Endothelial cell of umbilical vein (primary cell): Measurements from ENCODE around the gene LRRN4. TPM values are rescaled to one million over a fixed set of nuclear protein-coding genes. Genes with fewer than 3 reads are reported as not detected.
"Not testable (repeated sequence)": the region's sequence is repeated elsewhere in the genome, so short reads cannot be mapped to it uniquely, and the experiment has no call there.

Source experiments
- BruUV-seq: library from RNA; stranded (reverse); fragments of 400-500 nt; replicated peaks from 2 replicates; lab custom pipeline; 2021; lab: Mats Ljungman, UMichigan
- CTCF ChIA-PET: fragments of 300-600, 350-600 bp; sonication (Branson Sonifier 250); formaldehyde crosslinking; loops from one replicate; lab custom pipeline; 2021; ENCODE audit warnings: antibody characterized with exemption, inconsistent platforms; lab: Charles Lee
- POLR2A ChIA-PET: fragments of 300-600, 350-600 bp; sonication (Branson Sonifier 250); formaldehyde crosslinking; loops from one replicate; lab custom pipeline; 2021; ENCODE audit warnings: antibody characterized with exemption, inconsistent platforms; lab: Charles Lee
- DNase-seq: peaks from one replicate; pipeline ENCODE4 v3.0.0-alpha.2; 2011; ENCODE audit warnings: low read depth, low spot score
- FAIRE-seq: peaks from 2 replicates; lab custom pipeline; 2011; peaks lifted over from hg19 to GRCh38; lab: Jason Lieb, UNC
- H2AFZ ChIP-seq: 2 replicates; pipeline ENCODE4 v1.6.0; 2012; ENCODE audit warnings: low read depth, low read length, control low read depth, inconsistent platforms
- H3K27ac ChIP-seq: 2 replicates; pipeline ENCODE4 v1.5.1; 2011; ENCODE audit warnings: low read depth, mild to moderate bottlenecking, control low read depth, low read length, moderate library complexity; ENCODE audit not compliant: insufficient read depth
- H3K27me3 ChIP-seq, 2 experiments: 2 replicates each; pipeline versions ENCODE4 v1.6.0 to v1.6.1; 2011; ENCODE audit warnings: low read length in 2 of 2, mixed read lengths in 1 of 2; ENCODE audit not compliant: control insufficient read depth in 2 of 2, insufficient read depth in 2 of 2
- H3K36me3 ChIP-seq, 2 experiments: 2 replicates in 1 of 2; 3 replicates in 1 of 2; pipeline ENCODE4 v1.5.1; 2011; ENCODE audit warnings: low read length in 2 of 2, mild to moderate bottlenecking in 1 of 2, moderate library complexity in 1 of 2; ENCODE audit not compliant: control insufficient read depth in 2 of 2, insufficient read depth in 2 of 2; ENCODE audit errors: extremely low read depth in 1 of 2
- H3K4me1 ChIP-seq: 3 replicates; pipeline ENCODE4 v1.5.1; 2011; ENCODE audit warnings: mild to moderate bottlenecking, low read length; ENCODE audit not compliant: control insufficient read depth, insufficient read depth; ENCODE audit errors: extremely low read depth
- H3K4me2 ChIP-seq: 2 replicates; pipeline ENCODE4 v1.6.1; 2011; ENCODE audit warnings: low read length, control low read depth, mixed read lengths; ENCODE audit not compliant: insufficient read depth
- H3K4me3 ChIP-seq, 3 experiments: fragments of 200-600 bp in 1 of 3; sonication (generic), shearing (Covaris generic) in 1 of 3; replicated peaks in 1 of 3; 2 replicates each; pipeline ENCODE4 v1.5.1; 2011 to 2016; ENCODE audit warnings: control low read depth in 3 of 3, low read length in 3 of 3, mild to moderate bottlenecking in 2 of 3, inconsistent platforms in 1 of 3, low read depth in 1 of 3, moderate library complexity in 1 of 3; ENCODE audit not compliant: insufficient read depth in 1 of 3
- H3K79me2 ChIP-seq: 2 replicates; pipeline ENCODE4 v1.6.0; 2012; ENCODE audit warnings: low read length, inconsistent platforms; ENCODE audit not compliant: control insufficient read depth, insufficient read depth
- H3K9ac ChIP-seq: replicated peaks from 2 replicates; pipeline ENCODE3; 2011; ENCODE audit warnings: low read length, control low read depth; ENCODE audit not compliant: insufficient read depth; ENCODE audit errors: extremely low read depth
- H3K9me1 ChIP-seq: replicated peaks from 3 replicates; pipeline ENCODE4 v1.6.0; 2011; ENCODE audit warnings: mild to moderate bottlenecking, low read length; ENCODE audit not compliant: control insufficient read depth, insufficient read depth; ENCODE audit errors: extremely low read depth
- H3K9me3 ChIP-seq: replicated peaks from 2 replicates; pipeline ENCODE4 v1.5.1; 2012; ENCODE audit warnings: low read length, inconsistent platforms; ENCODE audit not compliant: control insufficient read depth, insufficient read depth
- H4K20me1 ChIP-seq: replicated peaks from 2 replicates; pipeline ENCODE3; 2011; ENCODE audit warnings: mild to moderate bottlenecking, low read length; ENCODE audit not compliant: control insufficient read depth, insufficient read depth; ENCODE audit errors: extremely low read depth
- EZH2 ChIP-seq: IDR thresholded peaks from 2 replicates; pipeline ENCODE4 v1.6.1; 2012; ENCODE audit warnings: borderline replicate concordance, low read depth, mild to moderate bottlenecking, moderate library complexity, low read length, inconsistent platforms; ENCODE audit not compliant: severe bottlenecking
- FOS ChIP-seq: IDR thresholded peaks from 2 replicates; pipeline ENCODE4 v1.6.1; 2011; ENCODE audit warnings: mild to moderate bottlenecking, low read length, moderate library complexity, borderline replicate concordance; ENCODE audit not compliant: insufficient read depth
- GATA2 ChIP-seq: IDR thresholded peaks from 2 replicates; pipeline ENCODE4 v1.7.0; 2011; ENCODE audit warnings: low read depth, mild to moderate bottlenecking, moderate library complexity, mixed read lengths, low read length; ENCODE audit not compliant: insufficient read length, insufficient read depth
- MYC ChIP-seq: IDR thresholded peaks from one replicate; pipeline ENCODE4 v1.6.1; 2011; ENCODE audit warnings: mild to moderate bottlenecking, low read depth, low read length
- POLR2A ChIP-seq: IDR thresholded peaks from 2 replicates; pipeline ENCODE4 v1.6.1; 2012; ENCODE audit warnings: low read depth, mild to moderate bottlenecking, control low read depth, low read length
- POLR2AphosphoS5 ChIP-seq: IDR thresholded peaks from 2 replicates; pipeline ENCODE4 v1.6.1; 2012; ENCODE audit warnings: low read depth, mild to moderate bottlenecking, control low read depth, low read length, moderate library complexity; ENCODE audit not compliant: insufficient read depth
- dilution Hi-C: fragments of 300-500 bp; cut with MboI; formaldehyde crosslinking; loops from one replicate; pipeline ENCODE4 v1.15.0; 2019; ENCODE audit warnings: low sequenced_read_pairs; ENCODE audit not compliant: extremely low pct_ligation_motif_present
- intact Hi-C: fragments of 100-400 bp; cut with micrococcal nuclease; formaldehyde crosslinking; loops from one replicate; pipeline ENCODE4 v1.10.0; 2022
- polyA plus RNA-seq, 4 experiments: library from polyadenylated mRNA; depleted of rRNA in 3 of 4; stranded (reverse) in 3 of 4; unstranded in 1 of 4; fragments of >200 nt; gene quantifications; 2 replicates each; pipeline versions ENCODE4 v1.2.1 to v1.2.3, GENCODE V29; 2011 to 2012; ENCODE audit warnings: missing spikeins in 1 of 4
- total RNA-seq: library from RNA; stranded (reverse); gene quantifications from 2 replicates; pipeline ENCODE4 v1.2.3, GENCODE V29; 2021
- TF ChIP-seq, protein P1 (sequence below), 2 donors: IDR thresholded peaks; 1 replicate in 1 of 2; 2 replicates in 1 of 2; pipeline ENCODE4 v1.5.1; 2011; ENCODE audit warnings: low read length in 2 of 2, mild to moderate bottlenecking in 2 of 2, moderate library complexity in 2 of 2, control low read depth in 1 of 2, inconsistent platforms in 1 of 2, low read depth in 1 of 2; ENCODE audit not compliant: insufficient read depth in 1 of 2; ENCODE audit errors: extremely low read depth in 1 of 2
- TF ChIP-seq, protein P2 (sequence below): IDR thresholded peaks from 2 replicates; pipeline ENCODE4 v1.6.1; 2011; ENCODE audit not compliant: insufficient read depth, insufficient read length

Gene LRRN4
- total and polyA plus RNA-seq, 2 donors (not counting 3 experiments of a cell fraction or from before 2014, with no cell fraction given) = not detected

DNA sequence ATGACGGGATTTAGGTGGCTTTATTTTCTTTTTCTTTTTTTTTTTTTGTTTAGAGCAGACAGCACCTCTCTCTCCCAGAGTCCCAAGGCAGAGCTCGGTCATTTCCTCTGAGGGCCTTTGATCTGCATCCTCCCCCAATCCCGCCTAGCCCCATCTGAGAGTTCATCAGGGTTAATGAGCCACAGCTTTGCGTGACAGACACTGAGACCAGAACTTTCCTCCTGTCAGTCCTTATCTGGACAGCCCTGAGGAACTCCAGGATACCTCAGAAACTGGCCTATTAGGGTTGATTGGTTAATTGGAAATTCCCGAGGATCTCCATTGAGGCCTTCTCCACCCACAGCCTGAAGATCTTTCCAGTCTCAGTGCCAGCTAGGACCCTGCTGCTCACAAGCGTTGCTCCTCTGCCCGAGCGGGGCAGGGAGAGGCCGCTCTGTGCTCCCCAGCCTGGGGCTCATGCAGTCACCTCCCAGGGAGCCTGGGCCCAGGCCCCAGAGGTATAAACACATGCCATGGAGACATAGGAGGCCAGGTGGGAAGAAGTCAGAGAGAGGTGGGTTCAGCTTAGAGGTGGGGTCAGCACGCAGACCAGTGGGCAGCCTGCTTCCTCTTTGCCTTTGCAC is 1.4 kb upstream of the LRRN4 start:
- no TSS peak for BruUV-seq
- H3K9me3 ChIP-seq = no peaks in the 10 kb centered on the region
- no peak for TF ChIP-seq GATA2
- TF ChIP-seq MYC = no peak
- TF ChIP-seq POLR2A = no peak
- no peak for TF ChIP-seq POLR2AphosphoS5
- TF ChIP-seq, protein P1, sequence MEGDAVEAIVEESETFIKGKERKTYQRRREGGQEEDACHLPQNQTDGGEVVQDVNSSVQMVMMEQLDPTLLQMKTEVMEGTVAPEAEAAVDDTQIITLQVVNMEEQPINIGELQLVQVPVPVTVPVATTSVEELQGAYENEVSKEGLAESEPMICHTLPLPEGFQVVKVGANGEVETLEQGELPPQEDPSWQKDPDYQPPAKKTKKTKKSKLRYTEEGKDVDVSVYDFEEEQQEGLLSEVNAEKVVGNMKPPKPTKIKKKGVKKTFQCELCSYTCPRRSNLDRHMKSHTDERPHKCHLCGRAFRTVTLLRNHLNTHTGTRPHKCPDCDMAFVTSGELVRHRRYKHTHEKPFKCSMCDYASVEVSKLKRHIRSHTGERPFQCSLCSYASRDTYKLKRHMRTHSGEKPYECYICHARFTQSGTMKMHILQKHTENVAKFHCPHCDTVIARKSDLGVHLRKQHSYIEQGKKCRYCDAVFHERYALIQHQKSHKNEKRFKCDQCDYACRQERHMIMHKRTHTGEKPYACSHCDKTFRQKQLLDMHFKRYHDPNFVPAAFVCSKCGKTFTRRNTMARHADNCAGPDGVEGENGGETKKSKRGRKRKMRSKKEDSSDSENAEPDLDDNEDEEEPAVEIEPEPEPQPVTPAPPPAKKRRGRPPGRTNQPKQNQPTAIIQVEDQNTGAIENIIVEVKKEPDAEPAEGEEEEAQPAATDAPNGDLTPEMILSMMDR (IDR thresholded peaks at IDR 0.05; ENCODE audit: extremely low read depth in 1 of 2, insufficient read depth in 1 of 2, low read depth in 1 of 2, low read length in 2 of 2) = no peak
- no peak for TF ChIP-seq EZH2
- TF ChIP-seq, protein P2, sequence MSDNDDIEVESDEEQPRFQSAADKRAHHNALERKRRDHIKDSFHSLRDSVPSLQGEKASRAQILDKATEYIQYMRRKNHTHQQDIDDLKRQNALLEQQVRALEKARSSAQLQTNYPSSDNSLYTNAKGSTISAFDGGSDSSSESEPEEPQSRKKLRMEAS = no peak
- no peak for TF ChIP-seq FOS
- peaks cover 8% of the 10 kb centered on the region for H3K4me1 ChIP-seq
- FAIRE-seq (peak; percentile 60), DNase-seq (no peak)
- no peak overlapping the region for H3K27ac ChIP-seq
- no peaks in the 10 kb centered on the region for H3K36me3 ChIP-seq
- H3K9me1 ChIP-seq = no peaks in the 10 kb centered on the region
- POLR2A ChIA-PET = no interaction called here
- H3K4me2 ChIP-seq = no peak overlapping the region
- no peaks in the 10 kb centered on the region for H3K79me2 ChIP-seq
- no peak overlapping the region for H3K4me3 ChIP-seq
- CTCF ChIA-PET = interaction anchor here (0.9 kb wide), 1 partner anchor 525 kb away, joined by 3 read pairs; no protein-coding TSS in a partner anchor
- peaks cover 28 to 32% of the 10 kb centered on the region in 2 experiments for H3K27me3 ChIP-seq
- intact Hi-C loops = no loop called here
- no peak overlapping the region for H3K9ac ChIP-seq
- H2AFZ ChIP-seq = no peak overlapping the region
- dilution Hi-C loops = no loop called here
- no peaks in the 10 kb centered on the region for H4K20me1 ChIP-seq

DNA sequence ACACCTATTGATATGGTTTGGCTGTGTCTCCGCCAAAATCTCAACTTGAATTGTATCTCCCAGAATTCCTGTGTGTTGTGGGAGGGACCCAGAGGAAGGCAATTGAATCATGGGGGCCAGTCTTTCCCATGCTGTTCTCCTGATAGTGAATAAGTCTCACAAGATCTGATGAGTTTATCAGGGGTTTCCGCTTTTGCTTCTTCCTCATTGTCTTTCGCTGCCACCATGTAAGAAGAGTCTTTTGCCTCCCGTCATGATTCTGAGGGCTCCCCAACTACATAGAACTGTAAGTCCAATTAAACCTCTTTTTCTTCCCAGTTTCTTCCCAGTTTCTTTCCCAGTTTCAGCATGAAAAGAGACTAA is 810 bp upstream of the LRRN4 start:
- H3K27me3 ChIP-seq = peaks cover 32 to 35% of the 10 kb centered on the region in 2 experiments
- POLR2A ChIA-PET, H3K27ac ChIP-seq, BruUV-seq, DNase-seq, H3K9me1 ChIP-seq, H3K9me3 ChIP-seq, H4K20me1 ChIP-seq, H3K36me3 ChIP-seq, H3K9ac ChIP-seq, intact Hi-C loops, H3K4me2 ChIP-seq, H3K79me2 ChIP-seq, dilution Hi-C loops, H2AFZ ChIP-seq, H3K4me1 ChIP-seq, H3K4me3 ChIP-seq: not testable (repeated sequence)
- FAIRE-seq = peak; percentile 4
- CTCF ChIA-PET = interaction anchor here (0.9 kb wide), 1 partner anchor 525 kb away, joined by 3 read pairs; no protein-coding TSS in a partner anchor
